GM12873 (cell line): ENCODE data around the gene ZMYND8.
A peak's percentile ranks its signal among the peaks of the same experiment; 100 is the strongest.

Experiments used
- TF ChIP-seq, protein P1 (sequence below): IDR thresholded peaks from 2 replicates; pipeline ENCODE4 v1.5.1; 2012; ENCODE audit warnings: low read depth, mild to moderate bottlenecking, moderate library complexity, low read length, control low read depth; ENCODE audit not compliant: insufficient read depth; ENCODE audit errors: missing control alignments

The ZMYND8 gene

DNA sequence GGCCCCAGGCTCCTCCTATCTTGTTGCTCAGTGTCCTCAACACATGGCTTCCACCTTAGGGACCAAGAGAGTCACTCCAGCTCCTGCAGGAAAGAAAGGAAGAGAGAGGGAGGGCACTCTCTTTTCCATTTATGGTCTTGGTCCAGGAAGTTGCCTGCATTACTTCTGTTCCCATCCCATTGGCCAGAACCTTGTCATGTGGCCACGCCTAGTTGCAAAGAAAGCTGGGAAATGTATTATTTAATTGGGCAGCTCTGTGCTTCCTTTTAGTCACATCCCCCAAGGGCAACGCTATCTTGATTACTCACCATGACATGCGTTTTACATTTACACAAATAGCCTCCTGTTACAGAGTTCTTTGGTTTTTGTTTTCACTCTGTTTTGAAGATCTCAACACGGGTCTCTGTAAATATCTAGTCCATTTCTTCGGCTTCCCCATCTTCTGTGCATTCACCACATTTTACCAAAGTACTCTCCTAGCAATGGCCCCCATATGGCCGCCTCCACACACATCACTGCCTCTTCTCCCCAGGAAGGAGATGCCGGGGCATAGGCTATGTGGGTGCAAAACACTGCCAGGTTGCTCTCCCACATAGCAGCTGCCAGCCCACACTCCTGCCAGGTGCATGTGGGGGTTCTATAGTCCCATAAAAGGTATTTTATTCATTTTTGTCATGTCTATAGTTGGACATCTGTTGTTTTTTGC lies 35.7 kb upstream of the ZMYND8 start:
- TF ChIP-seq, protein P1, sequence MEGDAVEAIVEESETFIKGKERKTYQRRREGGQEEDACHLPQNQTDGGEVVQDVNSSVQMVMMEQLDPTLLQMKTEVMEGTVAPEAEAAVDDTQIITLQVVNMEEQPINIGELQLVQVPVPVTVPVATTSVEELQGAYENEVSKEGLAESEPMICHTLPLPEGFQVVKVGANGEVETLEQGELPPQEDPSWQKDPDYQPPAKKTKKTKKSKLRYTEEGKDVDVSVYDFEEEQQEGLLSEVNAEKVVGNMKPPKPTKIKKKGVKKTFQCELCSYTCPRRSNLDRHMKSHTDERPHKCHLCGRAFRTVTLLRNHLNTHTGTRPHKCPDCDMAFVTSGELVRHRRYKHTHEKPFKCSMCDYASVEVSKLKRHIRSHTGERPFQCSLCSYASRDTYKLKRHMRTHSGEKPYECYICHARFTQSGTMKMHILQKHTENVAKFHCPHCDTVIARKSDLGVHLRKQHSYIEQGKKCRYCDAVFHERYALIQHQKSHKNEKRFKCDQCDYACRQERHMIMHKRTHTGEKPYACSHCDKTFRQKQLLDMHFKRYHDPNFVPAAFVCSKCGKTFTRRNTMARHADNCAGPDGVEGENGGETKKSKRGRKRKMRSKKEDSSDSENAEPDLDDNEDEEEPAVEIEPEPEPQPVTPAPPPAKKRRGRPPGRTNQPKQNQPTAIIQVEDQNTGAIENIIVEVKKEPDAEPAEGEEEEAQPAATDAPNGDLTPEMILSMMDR: no peak

DNA sequence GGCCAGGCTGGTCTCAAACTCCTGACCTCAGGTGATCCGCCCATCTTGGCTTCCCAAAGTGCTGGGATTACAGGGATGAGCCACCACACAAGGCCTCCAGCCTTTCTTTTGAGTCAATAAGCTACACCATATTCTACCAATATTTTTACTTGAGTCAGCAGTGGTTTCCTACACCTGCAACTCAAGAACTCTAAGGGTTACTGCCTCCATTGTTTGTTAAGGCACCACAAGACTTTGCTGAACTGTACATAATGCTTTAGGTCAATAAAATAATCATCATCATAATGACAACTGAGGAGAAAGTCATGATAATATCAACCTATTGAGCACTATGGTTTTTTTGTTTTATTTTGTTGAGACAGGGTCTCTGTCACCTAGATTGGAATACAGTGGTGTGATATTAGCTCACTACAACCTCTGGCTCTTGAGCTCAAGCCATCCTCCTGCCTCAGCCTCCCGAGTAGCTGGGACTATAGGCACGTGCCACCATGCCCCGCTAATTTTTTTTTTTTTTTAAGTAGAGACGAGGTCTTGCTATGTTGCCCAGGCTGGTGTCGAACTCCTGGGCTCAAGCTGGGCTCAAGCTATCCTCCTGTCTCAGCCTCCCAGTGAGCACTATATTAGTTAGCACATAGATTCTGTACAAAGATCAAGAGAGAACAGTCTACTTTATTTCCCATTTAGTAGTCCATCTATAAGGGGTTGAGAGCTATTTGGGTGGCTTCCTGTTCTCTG lies 34.9 kb upstream of the ZMYND8 start:
- TF ChIP-seq, protein P1: no peak

- TF ChIP-seq, protein P1: no peak
Observed at GRCh38 chr20:47389867-47390347, 33.4 kb upstream of the ZMYND8 start.

DNA sequence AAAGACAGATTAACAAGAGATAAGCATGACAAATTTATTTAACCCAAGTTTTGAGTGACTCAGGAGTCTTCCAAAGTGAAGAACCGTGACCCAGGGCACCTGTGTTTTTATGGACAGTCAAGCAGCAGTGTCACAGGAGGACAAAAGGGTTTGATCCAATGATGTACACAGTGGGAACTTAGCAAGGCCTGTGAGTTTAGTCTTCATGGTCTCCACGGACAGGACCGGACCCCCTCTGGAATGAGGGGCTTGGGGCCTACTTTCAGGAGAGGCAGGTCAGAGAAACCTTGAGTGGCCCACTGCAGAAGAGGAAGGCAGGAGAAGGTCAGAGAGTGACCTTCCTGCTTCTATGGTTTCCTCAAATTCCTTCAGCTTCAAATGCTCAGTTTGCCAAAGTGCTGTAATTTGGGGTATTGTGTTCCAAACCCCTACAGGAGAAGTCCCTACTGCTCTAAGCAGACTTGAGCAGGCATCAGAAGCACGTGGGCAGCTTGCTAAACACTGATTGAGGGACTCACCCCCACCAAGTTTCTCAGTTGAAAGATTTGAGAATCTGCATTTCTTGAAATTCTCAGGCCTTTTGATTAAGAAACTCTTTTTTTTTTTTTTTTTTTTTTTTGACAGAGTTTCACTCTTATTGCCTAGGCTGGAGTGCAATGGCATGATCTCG lies 26.4 kb upstream of the ZMYND8 start:
- TF ChIP-seq, protein P1: no peak

DNA sequence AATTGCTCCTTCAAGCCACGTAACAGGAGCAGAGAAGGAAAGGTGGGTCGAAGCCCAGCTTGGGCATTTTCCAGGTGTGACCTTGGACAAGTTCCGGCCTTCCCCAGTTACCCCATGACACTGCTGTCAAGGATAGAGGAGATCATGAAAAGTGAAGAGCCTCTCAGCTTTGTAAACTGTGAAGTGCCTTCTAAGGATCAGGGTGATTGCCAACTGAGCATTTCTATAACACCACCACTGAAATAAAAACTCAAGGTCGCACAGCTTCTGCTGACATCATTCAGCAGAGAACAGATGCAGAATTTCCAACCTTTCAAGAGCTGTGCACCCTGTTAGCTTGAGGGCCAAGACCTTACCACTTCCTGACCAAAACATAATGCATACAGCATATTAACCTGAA lies 24.0 kb upstream of the ZMYND8 start:
- TF ChIP-seq, protein P1: no peak

DNA sequence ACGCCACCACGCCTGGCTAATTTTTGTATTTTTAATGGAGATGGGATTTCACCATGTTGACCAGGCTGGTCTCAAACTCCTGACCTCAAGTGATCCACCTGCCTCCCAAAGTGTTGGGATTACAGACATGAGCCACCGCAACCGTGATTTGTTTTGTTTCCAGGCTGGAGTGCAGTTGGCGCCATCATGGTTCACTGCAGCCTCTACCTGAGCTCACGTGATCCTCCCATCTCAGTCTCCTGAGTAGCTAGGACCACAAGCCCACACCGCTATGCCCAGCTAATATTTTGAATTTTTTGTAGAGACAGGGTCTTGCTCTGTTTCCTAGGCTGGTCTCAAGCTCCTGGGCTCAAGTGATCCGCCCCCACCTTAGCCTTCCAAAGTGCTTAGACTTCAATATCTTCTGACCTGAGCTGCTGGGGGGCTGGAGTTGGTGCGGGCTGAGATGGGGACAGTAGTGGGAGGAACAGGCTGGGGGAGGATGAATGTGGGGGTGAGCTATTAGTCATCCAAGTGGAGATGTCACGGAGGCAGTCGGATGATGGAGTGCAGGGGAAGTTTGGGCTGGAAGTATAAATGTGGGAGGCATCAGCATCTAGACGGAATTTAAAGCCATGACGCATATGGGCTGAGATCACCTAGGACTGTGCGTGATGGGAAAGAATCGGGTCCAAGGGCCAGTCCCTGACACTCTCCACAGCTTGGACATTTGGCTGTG lies 23.1 kb upstream of the ZMYND8 start:
- TF ChIP-seq, protein P1: no peak

DNA sequence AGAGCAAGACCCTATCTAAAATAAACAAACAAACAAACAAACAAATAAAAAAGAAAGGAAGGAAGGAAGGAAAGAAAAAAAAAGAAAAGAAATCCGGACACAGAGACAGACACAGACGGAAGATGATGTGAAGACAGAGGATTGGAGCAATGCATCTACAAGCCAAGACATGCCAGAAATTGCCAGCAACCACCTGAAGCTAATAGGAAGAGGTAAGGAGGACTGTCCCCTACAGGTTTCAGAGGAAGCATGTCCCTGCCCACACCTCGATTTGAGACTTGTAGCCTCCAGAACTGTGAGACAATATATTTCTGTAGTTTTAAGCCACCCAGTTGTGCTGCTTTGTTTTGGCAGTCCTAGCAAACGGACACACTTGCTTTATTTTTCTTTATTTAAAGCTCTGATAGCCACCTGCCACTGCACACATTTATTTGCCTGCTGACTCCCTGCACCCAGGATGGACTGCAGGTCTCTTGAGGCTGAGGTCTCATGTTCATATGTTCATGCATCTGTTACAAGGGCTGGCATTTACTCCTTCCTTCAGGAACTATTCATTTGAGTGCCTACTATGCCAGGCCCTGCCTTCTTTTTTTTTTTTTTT lies 20.7 kb upstream of the ZMYND8 start:
- TF ChIP-seq, protein P1: peak; percentile 32
